GM13976 (cell line): ENCODE measurements around the gene ARFGEF3.

Experiments used
- DNase-seq: peaks from one replicate; pipeline ENCODE4 v3.0.0; 2012; ENCODE audit warnings: low spot score
- in situ Hi-C: fragments of 300-500 bp; cut with MboI; formaldehyde crosslinking; loops from one replicate; pipeline ENCODE4 v1.12.0; 2022; ENCODE audit warnings: low sequenced_read_pairs, mixed read lengths, inconsistent platforms; ENCODE audit not compliant: unreplicated experiment
- TF ChIP-seq, protein P1 (sequence below): IDR thresholded peaks from 2 replicates; pipeline ENCODE4 v1.5.1; 2012; ENCODE audit warnings: borderline replicate concordance, mild to moderate bottlenecking; ENCODE audit not compliant: insufficient read depth; ENCODE audit errors: extremely low read depth, missing control alignments, control extremely low read depth

Gene ARFGEF3

DNA sequence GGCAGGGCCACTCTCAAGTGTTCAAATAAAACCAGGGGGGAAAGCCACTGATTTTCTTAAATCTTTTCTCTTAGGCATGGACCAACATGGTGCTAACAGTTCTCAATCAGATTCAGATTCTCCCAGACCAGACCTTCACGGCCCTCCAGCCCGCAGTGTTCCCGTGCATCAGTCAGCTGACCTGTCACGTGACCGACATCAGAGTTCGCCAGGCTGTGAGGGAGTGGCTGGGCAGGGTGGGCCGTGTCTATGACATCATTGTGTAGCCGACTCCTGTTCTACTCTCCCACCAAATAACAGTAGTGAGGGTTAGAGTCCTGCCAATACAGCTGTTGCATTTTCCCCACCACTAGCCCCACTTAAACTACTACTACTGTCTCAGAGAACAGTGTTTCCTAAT, 174.5 kb downstream of the ARFGEF3 start:
- no peak for DNase-seq
- in situ Hi-C loops = no loop called here
- TF ChIP-seq, protein P1, sequence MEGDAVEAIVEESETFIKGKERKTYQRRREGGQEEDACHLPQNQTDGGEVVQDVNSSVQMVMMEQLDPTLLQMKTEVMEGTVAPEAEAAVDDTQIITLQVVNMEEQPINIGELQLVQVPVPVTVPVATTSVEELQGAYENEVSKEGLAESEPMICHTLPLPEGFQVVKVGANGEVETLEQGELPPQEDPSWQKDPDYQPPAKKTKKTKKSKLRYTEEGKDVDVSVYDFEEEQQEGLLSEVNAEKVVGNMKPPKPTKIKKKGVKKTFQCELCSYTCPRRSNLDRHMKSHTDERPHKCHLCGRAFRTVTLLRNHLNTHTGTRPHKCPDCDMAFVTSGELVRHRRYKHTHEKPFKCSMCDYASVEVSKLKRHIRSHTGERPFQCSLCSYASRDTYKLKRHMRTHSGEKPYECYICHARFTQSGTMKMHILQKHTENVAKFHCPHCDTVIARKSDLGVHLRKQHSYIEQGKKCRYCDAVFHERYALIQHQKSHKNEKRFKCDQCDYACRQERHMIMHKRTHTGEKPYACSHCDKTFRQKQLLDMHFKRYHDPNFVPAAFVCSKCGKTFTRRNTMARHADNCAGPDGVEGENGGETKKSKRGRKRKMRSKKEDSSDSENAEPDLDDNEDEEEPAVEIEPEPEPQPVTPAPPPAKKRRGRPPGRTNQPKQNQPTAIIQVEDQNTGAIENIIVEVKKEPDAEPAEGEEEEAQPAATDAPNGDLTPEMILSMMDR = no peak

DNA sequence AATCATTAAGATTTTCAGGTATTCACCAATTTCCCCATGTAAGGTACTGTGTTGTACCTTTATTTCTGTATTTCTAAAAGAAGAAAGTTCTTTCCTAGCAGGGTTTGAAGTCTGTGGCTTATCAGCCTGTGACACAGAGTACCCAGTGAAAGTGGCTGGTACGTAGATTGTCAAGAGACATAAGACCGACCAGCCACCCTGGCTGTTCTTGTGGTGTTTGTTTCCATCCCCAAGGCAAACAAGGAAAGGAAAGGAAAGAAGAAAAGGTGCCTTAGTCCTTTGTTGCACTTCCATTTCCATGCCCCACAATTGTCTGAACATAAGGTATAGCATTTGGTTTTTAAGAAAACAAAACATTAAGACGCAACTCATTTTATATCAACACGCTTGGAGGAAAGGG, 175.3 kb downstream of the ARFGEF3 start:
- TF ChIP-seq, protein P1 = no peak
- in situ Hi-C loops = no loop called here
- no peak for DNase-seq

- TF ChIP-seq, protein P1 = no peak
- in situ Hi-C loops = no loop called here
- no peak for DNase-seq
Measured at GRCh38 chr6:138339024-138339423, 177.3 kb downstream of the ARFGEF3 start.

DNA sequence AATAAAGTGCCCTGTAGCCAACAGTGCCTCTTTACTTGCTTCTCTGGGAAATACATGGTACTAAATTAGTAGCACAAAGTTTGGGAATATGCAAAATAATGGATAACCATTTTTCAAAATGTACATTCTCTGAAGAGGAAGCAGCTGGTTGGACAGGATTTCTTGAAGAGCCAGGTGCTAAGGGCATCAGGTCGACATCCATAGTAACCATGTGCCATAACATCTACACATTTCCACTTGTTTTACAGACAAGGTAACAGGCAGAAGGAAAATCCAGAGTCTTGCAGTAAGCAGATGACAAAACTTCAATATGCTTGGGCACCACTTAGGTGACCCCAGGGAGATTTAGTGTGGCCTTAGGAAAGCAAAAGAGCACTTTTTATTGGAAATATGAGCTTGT, 179.4 kb downstream of the ARFGEF3 start:
- in situ Hi-C loops = no loop called here

DNA sequence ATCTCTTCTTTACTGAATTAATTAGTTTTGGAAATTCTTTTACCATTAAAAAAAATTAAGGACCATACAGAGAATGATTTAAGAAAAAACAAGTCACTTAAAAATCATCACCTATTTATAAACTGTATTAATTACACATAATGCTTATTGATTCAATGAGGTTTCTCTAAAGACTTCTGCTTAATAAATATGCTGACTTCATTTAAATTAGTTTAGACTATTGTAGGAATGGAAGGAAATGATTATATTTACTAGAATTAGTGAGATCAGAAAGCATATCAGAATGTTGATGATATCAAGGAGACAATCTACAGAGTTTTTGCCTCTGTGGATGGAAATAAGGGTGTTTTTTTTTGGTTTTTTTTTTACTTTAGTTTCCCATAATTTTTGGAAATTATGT, 181.4 kb downstream of the ARFGEF3 start:
- no peak for DNase-seq
- TF ChIP-seq, protein P1 = no peak
- in situ Hi-C loops = no loop called here

More for the DNA sequence above, 179.4 kb downstream of the ARFGEF3 start:
- no peak for DNase-seq
- TF ChIP-seq, protein P1 = no peak

DNA sequence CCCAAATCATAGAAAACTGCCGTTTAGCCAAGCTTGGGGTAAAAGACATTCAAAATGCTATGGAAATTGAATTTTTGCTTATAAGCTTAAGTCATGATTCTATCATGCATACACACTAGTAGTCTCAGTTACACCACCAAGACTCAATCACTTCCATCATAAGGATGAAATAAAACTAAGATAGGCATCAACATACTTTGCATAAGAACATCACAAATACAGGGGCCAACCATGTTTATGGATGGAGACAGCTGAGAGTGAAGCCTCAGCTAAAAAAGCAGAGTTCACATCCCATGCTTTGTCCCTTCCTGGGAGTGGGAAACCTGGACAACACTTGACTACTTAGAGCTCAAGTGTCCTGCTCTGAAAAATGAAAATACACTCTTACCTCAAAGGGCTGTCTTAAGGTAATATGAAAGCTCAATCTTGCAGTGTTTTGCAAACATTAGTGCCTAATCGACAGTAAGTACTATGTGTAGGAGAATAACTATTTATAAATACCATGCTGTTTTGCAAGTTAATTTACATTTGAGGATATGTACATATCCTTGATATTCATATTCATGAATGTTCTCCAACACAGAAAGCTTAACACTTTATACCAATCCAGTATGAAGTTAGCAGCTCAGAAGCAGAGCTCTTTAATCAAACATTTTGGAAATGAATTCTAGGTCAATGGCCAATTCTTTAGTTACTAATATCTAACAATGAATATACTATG, 184.0 kb downstream of the ARFGEF3 start:
- in situ Hi-C loops = no loop called here
- TF ChIP-seq, protein P1 = no peak
- no peak for DNase-seq
